Fibroblast of skin of left biceps (primary cell): ENCODE data around the gene FBXW8.
"Not testable (repeated sequence)": the region's sequence is repeated elsewhere in the genome, so short reads cannot be mapped to it uniquely, and the experiment has no call there.

Experiments used
- DNase-seq, 2 experiments: peaks; one replicate each; pipeline ENCODE4 v3.0.0-alpha.2; 2013; ENCODE audit warnings: low read depth in 2 of 2

FBXW8 gene

GRCh38 chr12:117057626-117058025, 146.9 kb downstream of the FBXW8 start:
- not testable (repeated sequence) for DNase-seq

GRCh38 chr12:117058442-117059072, 147.8 kb downstream of the FBXW8 start:
- no peak for DNase-seq

- no peak for DNase-seq
Measured at GRCh38 chr12:117059156-117059555, 148.4 kb downstream of the FBXW8 start.

DNA sequence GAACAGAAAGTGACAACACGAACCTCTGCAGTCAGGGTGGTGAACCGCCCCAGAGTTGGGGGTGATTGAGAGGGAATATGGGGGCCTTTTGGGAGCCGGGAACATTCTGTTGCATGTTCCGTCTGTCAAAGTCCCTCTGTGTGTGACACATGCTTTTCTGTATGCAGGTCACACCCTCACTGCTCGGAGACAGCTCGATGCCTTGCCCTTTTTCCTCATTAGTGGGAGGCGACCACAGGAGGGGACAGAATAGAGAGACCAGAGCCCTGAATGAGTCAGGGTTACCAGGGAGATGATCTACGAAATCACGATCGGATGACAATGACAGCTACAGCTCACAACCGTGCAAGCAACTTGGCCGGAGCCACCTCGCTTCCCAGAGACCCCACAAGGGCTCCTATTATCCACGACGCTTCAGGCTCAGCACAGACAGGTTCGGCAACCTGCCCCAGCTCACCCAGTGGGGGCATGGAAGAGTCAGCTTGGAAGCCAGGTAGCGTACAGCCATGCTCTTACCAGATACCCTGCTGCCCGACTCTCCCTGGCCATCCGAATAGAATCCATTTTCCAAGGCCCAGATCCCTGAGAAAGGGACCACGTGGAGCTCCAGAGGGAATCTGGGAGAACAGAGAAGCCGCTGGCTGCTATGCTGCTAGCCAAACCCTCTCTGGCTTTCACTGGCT, 149.6 kb downstream of the FBXW8 start:
- no peak for DNase-seq

DNA sequence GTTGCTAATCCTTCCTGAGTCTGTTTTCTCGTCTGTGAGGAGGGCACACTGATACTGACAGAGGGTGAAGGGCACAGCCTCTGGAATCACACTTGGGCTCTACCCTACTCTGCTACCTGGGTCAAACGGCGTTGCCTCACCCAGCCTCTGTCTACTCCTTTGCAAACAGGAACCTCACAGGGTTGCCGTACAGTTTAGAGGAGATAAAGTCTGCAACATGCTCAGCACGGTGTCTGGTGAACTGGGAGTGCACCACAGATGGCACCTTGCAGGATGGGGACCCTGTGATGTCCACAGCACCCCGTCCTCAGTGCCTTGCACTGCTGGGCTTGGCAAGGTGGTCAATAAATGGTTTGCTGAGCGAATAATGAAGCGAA, 150.2 kb downstream of the FBXW8 start:
- no peak for DNase-seq

- no peak for DNase-seq
Measured at GRCh38 chr12:117061555-117062079, 150.9 kb downstream of the FBXW8 start.

DNA sequence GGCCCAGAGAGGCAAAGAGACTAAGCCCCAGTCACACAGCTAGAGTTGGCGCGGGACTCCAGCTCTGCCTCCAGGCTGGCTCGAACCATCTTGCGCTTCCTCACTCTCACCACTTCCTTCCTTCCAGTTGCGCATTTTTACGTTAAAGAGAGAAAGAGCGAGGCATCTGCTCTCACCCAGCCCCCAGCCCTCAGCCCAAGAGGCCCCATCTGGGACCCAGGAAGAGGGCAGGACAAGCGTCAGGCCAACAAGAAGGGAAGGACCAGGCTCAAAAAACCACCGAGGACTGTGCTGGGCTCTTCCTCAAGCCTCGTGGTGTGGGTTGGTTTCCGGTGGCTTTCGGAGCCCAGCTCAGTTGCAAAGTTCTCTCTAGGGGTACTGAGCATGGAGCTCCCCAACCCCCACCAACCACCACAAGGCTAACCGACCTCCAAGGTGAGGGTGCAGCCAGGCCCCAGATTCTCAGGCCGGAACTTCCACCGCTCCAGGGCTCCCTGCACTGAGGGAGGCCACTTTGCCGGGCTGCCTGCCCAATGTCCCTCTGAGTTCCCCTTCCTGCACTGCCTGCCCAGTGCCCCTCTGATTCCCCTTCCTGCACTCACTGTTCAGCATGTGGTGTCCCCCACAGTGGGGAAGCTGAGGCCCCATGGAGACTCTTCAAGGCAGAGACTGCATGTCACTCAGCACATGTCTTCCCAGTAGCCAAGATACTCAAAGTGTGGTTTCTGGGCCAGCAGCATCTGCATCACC, 152.6 kb downstream of the FBXW8 start:
- no peak for DNase-seq

- DNase-seq, result no peak
Measured at GRCh38 chr12:117064049-117064448, 153.3 kb downstream of the FBXW8 start.

DNA sequence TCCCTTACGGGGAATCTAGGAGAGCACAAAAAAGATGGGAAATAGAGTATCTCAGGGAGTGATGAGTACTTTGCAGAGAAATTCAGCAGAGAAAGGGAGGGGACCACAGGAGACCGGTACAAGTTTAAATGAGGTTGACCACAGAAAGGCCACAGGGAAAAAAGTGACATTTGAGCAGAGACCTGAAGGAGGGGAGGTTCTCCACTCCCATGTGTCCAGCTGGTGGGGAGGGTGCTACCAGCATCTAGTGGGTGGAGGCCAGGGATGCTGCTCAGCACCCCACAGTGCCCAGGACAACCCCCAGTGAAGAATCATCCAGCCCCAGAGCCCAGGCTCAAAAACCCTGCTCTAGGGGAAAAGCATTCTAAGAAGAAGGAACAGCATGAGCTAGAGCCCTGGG, 153.8 kb downstream of the FBXW8 start:
- DNase-seq, result no peak

DNA sequence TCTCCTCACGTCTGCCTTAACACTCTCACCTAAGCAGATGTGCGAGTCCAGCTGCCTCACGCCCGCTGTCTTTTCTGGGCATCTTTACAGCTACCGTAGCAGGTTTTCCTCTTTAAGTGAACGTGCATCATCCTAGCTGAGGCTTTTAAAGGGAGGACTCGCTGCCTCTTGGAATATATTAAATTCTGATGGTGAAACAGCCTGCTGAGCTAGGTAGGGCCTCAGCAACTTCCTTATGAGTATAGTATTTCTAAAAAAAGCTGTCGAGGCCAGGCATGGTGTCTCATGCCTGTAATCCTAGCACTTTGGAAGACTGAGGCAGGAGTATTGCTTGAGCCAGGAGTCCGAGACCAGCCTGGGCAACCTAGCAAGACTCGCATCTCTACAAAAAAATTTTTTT, 156.3 kb downstream of the FBXW8 start:
- DNase-seq, result no peak

- no peak for DNase-seq
Measured at GRCh38 chr12:117067638-117068037, 156.9 kb downstream of the FBXW8 start.

DNA sequence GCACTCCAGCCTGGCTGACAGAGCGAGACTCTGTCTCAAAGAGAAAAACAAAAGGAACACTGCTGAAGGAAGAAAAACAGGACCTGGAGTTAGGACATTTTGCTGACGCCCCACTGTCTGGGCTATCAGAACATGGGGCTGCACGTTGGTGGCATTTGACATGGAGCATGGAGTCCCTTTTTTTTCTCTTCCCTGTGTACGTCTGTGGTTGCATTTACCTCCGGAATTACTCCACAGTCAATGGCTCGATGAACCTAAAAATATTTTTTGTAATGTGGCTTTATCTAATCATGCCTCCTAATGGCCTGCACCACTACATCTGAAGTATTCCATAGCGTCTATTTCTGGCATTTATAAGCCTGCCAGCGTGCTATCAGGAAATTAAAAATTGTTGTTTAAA, 157.7 kb downstream of the FBXW8 start:
- no peak for DNase-seq

DNA sequence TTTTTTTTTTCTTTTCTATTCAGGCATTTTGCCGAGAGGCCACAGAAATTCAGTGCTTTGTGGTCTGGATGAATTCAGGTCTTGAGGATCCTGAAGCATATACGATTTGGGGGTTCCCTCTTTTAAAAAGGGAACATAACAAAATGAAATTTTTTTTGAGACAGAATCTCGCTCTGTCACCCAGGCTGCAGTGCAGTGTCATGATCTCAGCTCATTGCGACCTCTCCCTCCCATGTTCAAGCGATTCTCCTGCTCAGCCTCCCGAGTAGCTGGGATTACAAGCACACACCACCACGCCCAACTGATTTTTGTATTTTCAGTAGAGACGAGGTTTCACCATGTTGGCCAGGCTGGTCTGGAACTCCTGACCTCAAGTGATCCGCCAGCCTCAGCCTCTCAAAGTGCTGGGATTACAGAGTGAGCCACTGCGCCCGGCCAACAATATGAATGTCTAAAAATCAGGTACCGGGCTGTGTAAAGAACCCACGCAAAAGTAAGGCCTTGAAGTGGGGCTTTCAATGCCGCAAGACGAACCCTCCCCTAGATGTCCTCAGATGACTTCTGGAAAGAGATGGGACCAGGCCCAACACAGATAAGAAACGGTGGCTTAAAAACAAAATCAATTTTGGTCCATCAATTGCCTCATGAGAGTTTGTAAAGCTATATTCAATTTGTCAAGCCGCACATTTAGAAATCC, 158.5 kb downstream of the FBXW8 start:
- no peak for DNase-seq

- no peak for DNase-seq
Measured at GRCh38 chr12:117069926-117070900, 159.5 kb downstream of the FBXW8 start.

GRCh38 chr12:117071009-117071408, 160.3 kb downstream of the FBXW8 start:
- no peak for DNase-seq

GRCh38 chr12:117072106-117072505, 161.4 kb downstream of the FBXW8 start:
- no peak for DNase-seq

GRCh38 chr12:117072736-117073490, 162.2 kb downstream of the FBXW8 start:
- no peak for DNase-seq

GRCh38 chr12:117073611-117074010, 162.9 kb downstream of the FBXW8 start:
- no peak for DNase-seq

DNA sequence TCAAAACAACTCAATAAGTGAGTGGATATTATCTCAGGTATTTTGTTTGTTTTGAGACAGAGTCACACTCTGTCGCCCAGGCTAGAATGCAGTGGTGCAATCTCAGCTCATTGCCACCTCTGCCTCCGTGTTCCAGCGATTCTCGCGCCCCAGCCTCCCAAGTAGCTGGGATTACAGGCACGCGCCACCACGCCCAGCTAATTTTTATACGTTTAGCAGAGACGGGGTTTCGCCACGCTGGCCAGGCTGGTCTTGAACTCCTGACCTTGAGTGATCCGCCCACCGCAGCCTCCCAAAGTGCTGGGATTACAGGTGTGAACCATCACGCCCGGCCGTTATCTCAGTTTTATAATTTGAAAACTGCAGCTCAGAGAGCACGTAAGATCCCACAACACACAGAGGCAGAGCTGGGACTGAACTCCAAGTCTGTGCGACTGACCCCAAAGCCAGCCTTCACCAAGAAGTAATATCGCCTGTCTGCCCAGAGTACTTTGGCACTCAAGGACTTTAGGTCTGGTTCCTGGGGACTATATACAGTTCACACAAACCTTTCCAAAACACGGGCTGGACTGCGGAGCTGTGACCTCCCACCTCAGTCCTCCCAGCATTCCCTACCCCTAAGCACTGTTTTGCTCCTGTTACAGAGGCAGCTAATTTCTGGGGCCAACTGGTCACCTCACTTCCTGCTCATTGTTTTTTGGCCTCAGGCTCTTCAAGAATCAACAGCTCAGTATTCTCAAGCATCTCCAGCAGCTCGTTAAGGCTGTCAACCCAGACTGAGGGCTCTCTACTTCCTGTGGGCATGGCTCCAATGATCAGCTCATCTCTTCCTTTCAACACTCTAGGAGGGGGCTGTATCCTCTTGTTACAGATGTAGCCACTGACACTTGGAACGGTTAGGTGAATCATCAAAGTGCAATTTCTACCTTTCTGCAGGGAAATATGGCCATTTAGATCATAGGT, 165.9 kb downstream of the FBXW8 start:
- DNase-seq, result no peak
